GM12878 (cell line): Measurements from ENCODE around the gene MSX2. TPM values are rescaled to one million over a fixed set of nuclear protein-coding genes. Genes with fewer than 3 reads are reported as not detected.

Experiments
- ATAC-seq: fragments of 200-7000 bp; cut with Tn5 transposase; 3 replicates; pipeline ENCODE4 v1.9.1; 2020; ENCODE audit warnings: mild to moderate bottlenecking, moderate library complexity
- BruUV-seq: library from RNA; stranded (reverse); fragments of 400-500 nt; replicated peaks from 2 replicates; lab custom pipeline; 2021; lab: Mats Ljungman, UMichigan
- CTCF ChIA-PET: fragments of 300-600 bp; sonication (Branson Sonifier 250); formaldehyde crosslinking; extraction: SDS; loops from one replicate; lab custom pipeline; 2021; ENCODE audit warnings: inconsistent platforms; lab: Yijun Ruan, JAX
- POLR2A ChIA-PET: fragments of 350-600 bp; formaldehyde crosslinking; extraction: SDS; loops from one replicate; lab custom pipeline; 2021; ENCODE audit warnings: inconsistent platforms; lab: Charles Lee
- RAD21 ChIA-PET: fragments of 300-600 bp; sonication (Branson Sonifier 250); formaldehyde crosslinking; loops from one replicate; lab custom pipeline; 2023; ENCODE audit warnings: antibody characterized with exemption; ENCODE audit not compliant: unreplicated experiment; lab: Charles Lee
- SMC1A ChIA-PET: fragments of 300-600 bp; sonication (Branson Sonifier 250); formaldehyde crosslinking; loops from one replicate; lab custom pipeline; 2023; ENCODE audit not compliant: unreplicated experiment, uncharacterized antibody; lab: Charles Lee
- DNase-seq: peaks from one replicate; pipeline ENCODE4 v3.0.0-alpha.2; 2011; ENCODE audit warnings: low read depth, low spot score
- FAIRE-seq: peaks from 3 replicates; lab custom pipeline; 2011; peaks lifted over from hg19 to GRCh38; lab: Jason Lieb, UNC
- H2AFZ ChIP-seq: 2 replicates; pipeline ENCODE4 v1.6.0; 2011; ENCODE audit warnings: low read depth, low read length, control low read depth; ENCODE audit not compliant: control insufficient read depth
- H3K27ac ChIP-seq: 2 replicates; pipeline ENCODE4 v1.5.1; 2011; ENCODE audit warnings: control low read depth; ENCODE audit not compliant: control insufficient read depth, insufficient read depth
- H3K27me3 ChIP-seq, 2 experiments: replicated peaks in 1 of 2; 2 replicates each; pipeline versions ENCODE4 v1.6.0 to v1.6.1; 2011; ENCODE audit warnings: low read length in 1 of 2; ENCODE audit not compliant: control insufficient read depth in 2 of 2, insufficient read depth in 2 of 2
- H3K36me3 ChIP-seq, 2 experiments: 2 replicates each; pipeline ENCODE4 v1.5.1; 2011; ENCODE audit warnings: low read length in 1 of 2; ENCODE audit not compliant: control insufficient read depth in 2 of 2, insufficient read depth in 2 of 2
- H3K4me1 ChIP-seq: 2 replicates; pipeline ENCODE4 v1.6.1; 2011; ENCODE audit warnings: mild to moderate bottlenecking, low read length, moderate library complexity, mixed read lengths; ENCODE audit not compliant: control insufficient read depth, insufficient read depth
- H3K4me2 ChIP-seq: 2 replicates; pipeline ENCODE4 v1.6.0; 2011; ENCODE audit warnings: control low read depth; ENCODE audit not compliant: control insufficient read depth, insufficient read depth
- H3K4me3 ChIP-seq: fragments of 200-600 bp; sonication (generic); 2 replicates; pipeline ENCODE4 v1.5.1; 2016
- H3K79me2 ChIP-seq: 2 replicates; pipeline ENCODE4 v1.6.0; 2011; ENCODE audit warnings: low read length; ENCODE audit not compliant: control insufficient read depth, insufficient read depth
- H3K9ac ChIP-seq: 2 replicates; pipeline ENCODE4 v1.8.0; 2011; ENCODE audit warnings: low read length, control low read depth, mixed read lengths; ENCODE audit not compliant: control insufficient read depth, insufficient read depth
- H3K9me3 ChIP-seq: replicated peaks from 3 replicates; pipeline ENCODE4 v1.5.1; 2011; ENCODE audit warnings: mild to moderate bottlenecking, low read length; ENCODE audit not compliant: control insufficient read depth, insufficient read depth
- H4K20me1 ChIP-seq: 2 replicates; pipeline ENCODE4 v1.6.0; 2011; ENCODE audit not compliant: control insufficient read depth, insufficient read depth
- ATF3 ChIP-seq: IDR thresholded peaks from 2 replicates; pipeline ENCODE4 v1.6.1; 2011; ENCODE audit warnings: low read depth, mild to moderate bottlenecking, low read length, moderate library complexity, borderline replicate concordance; ENCODE audit errors: extremely low read depth
- CBFB ChIP-seq: IDR thresholded peaks from 2 replicates; pipeline ENCODE4 v1.6.1; 2016; ENCODE audit warnings: antibody characterized with exemption, low read depth
- CBX3 ChIP-seq: fragments of 200-600 bp; sonication (generic); IDR thresholded peaks from 2 replicates; pipeline ENCODE4 v1.6.1; 2016; ENCODE audit warnings: low read depth, borderline replicate concordance
- CBX5 ChIP-seq: sonication (generic); IDR thresholded peaks from 2 replicates; pipeline ENCODE4 v1.6.1; 2016; ENCODE audit warnings: low read depth, moderate library complexity, mild to moderate bottlenecking, inconsistent platforms
- EP300 ChIP-seq, 2 experiments: fragments of 150-350 bp in 1 of 2; IDR thresholded peaks; 2 replicates each; pipeline ENCODE4 v1.6.1; 2011 to 2012; ENCODE audit warnings: low read depth in 2 of 2, low read length in 2 of 2, borderline replicate concordance in 1 of 2, improper control_type of control experiment in 1 of 2, inconsistent platforms in 1 of 2; ENCODE audit not compliant: control insufficient read depth in 1 of 2
- KDM1A ChIP-seq: fragments of 200-600 bp; sonication (generic); IDR thresholded peaks from 2 replicates; pipeline ENCODE4 v1.6.1; 2016; ENCODE audit warnings: borderline replicate concordance
- KLF5 ChIP-seq: fragments of 450-650 bp; IDR thresholded peaks from 2 replicates; pipeline ENCODE4 v1.6.1; 2014; ENCODE audit warnings: mild to moderate bottlenecking; ENCODE audit not compliant: partially characterized antibody
- LARP7 ChIP-seq: fragments of 450-650 bp; IDR thresholded peaks from 2 replicates; pipeline ENCODE4 v1.6.1; 2017; ENCODE audit warnings: mild to moderate bottlenecking
- MTA2 ChIP-seq: fragments of 450-650 bp; IDR thresholded peaks from 2 replicates; pipeline ENCODE4 v1.6.1; 2016; ENCODE audit warnings: low read depth, mild to moderate bottlenecking, moderate library complexity
- MTA3 ChIP-seq: IDR thresholded peaks from 2 replicates; pipeline ENCODE4 v1.6.1; 2012; ENCODE audit warnings: low read length, inconsistent platforms, borderline replicate concordance
- NR2C1 ChIP-seq: fragments of 450-650 bp; IDR thresholded peaks from 2 replicates; pipeline ENCODE4 v1.6.1; 2017; ENCODE audit warnings: antibody characterized with exemption, mild to moderate bottlenecking, moderate library complexity
- PAX8 ChIP-seq: fragments of 450-650 bp; IDR thresholded peaks from 2 replicates; pipeline ENCODE4 v1.6.1; 2017; ENCODE audit warnings: mild to moderate bottlenecking, moderate library complexity
- RELB ChIP-seq: fragments of 450-650 bp; IDR thresholded peaks from 2 replicates; pipeline ENCODE4 v1.6.1; 2017; ENCODE audit warnings: low read depth, mild to moderate bottlenecking, moderate library complexity
- RFX5 ChIP-seq: IDR thresholded peaks from 2 replicates; pipeline ENCODE4 v1.6.1; 2011; ENCODE audit warnings: low read depth, low read length, improper control_type of control experiment
- SIX5 ChIP-seq: IDR thresholded peaks from 2 replicates; pipeline ENCODE4 v1.6.1; 2011; ENCODE audit warnings: mild to moderate bottlenecking, low read depth, low read length, moderate library complexity; ENCODE audit not compliant: severe bottlenecking
- SMAD5 ChIP-seq: IDR thresholded peaks from 2 replicates; pipeline ENCODE4 v1.6.1; 2016; ENCODE audit warnings: antibody characterized with exemption, low read depth
- SMARCA5 ChIP-seq: fragments of 450-650 bp; IDR thresholded peaks from 2 replicates; pipeline ENCODE4 v1.6.1; 2017; ENCODE audit warnings: mild to moderate bottlenecking
- SP1 ChIP-seq: IDR thresholded peaks from one replicate; pipeline ENCODE4 v1.6.1; 2011; ENCODE audit warnings: low read depth, low read length
- TCF12 ChIP-seq: IDR thresholded peaks from 2 replicates; pipeline ENCODE4 v1.6.1; 2011; ENCODE audit warnings: low read depth, mild to moderate bottlenecking, low read length
- TCF3 ChIP-seq: IDR thresholded peaks from 2 replicates; pipeline ENCODE4 v1.6.1; 2012; ENCODE audit warnings: low read depth, mild to moderate bottlenecking, low read length, borderline replicate concordance; ENCODE audit not compliant: insufficient read depth
- ZBED1 ChIP-seq: IDR thresholded peaks from 2 replicates; pipeline ENCODE4 v1.6.1; 2016; ENCODE audit warnings: borderline replicate concordance
- ZBTB33 ChIP-seq: fragments of 450-650 bp; IDR thresholded peaks from 2 replicates; pipeline ENCODE4 v1.6.1; 2017; ENCODE audit warnings: mild to moderate bottlenecking
- WGBS: methylation state at CpG from one replicate; pipeline ENCODE4 v1.1.6; 2016; ENCODE audit warnings: low lambda C conversion rate; ENCODE audit not compliant: insufficient replicate concordance, insufficient coverage; ENCODE audit errors: missing lambda C conversion rate; 5-methylcytosine and 5-hydroxymethylcytosine counted together
- in situ Hi-C: fragments of 300-500 bp; cut with MboI; formaldehyde crosslinking; loops from 9 replicates; pipeline ENCODE4 v1.14.3; 2018; ENCODE audit warnings: mixed read lengths
- intact Hi-C: fragments of 100-400 bp; cut with micrococcal nuclease; formaldehyde crosslinking; loops from one replicate; pipeline ENCODE4 v1.14.2; 2022; ENCODE audit not compliant: unreplicated experiment
- polyA plus RNA-seq, 11 experiments: library from polyadenylated mRNA; depleted of rRNA in 4 of 11; unstranded in 6 of 11; stranded (reverse) in 5 of 11; fragments of >200 nt; fragmentation: Nextera tagmentation in 4 of 11; fragmentation: Illumina TruSeq in 1 of 11; extraction: Ambion mirVana in 4 of 11; extraction: Trizol in 1 of 11; gene quantifications; 1 replicate in 1 of 11; 2 replicates in 10 of 11; pipeline versions ENCODE4 v1.2.1 to v1.2.3, GENCODE V29; 2011 to 2016; ENCODE audit warnings: inconsistent platforms in 2 of 11, missing spikeins in 2 of 11, low read depth in 1 of 11
- total RNA-seq, 4 experiments: library from RNA; depleted of rRNA in 3 of 4; stranded (reverse); fragments of >200 nt in 3 of 4; fragmentation: Illumina TruSeq in 1 of 4; extraction: Trizol in 1 of 4; gene quantifications; 2 replicates each; pipeline versions ENCODE4 v1.2.1 to v1.2.3, GENCODE V29; 2013 to 2021

MSX2 gene
- total and polyA plus RNA-seq, 10 of the 15 experiments (the other 5 are each of a cell fraction or from before 2014, with no cell fraction given), result not detected

DNA sequence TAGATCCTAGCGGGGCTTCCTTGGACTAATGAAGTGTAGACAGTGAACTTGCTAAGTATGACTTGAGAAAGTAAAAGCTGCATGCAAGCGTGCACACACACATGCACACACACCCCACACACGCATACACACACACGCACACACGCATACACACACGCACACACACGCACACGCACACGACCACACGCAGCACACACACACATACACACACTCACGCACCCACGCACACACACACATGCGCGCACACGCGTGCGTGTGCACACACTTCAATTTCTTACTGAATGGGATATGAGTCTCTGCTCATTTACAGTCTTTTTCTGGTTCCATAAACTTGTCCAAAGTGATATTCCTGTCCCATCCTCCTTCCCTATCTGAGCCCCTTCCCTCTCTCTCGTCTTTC, 41.2 kb downstream of the MSX2 start:
- in situ Hi-C loops, result no loop called here
- RAD21 ChIA-PET, result no interaction called here

DNA sequence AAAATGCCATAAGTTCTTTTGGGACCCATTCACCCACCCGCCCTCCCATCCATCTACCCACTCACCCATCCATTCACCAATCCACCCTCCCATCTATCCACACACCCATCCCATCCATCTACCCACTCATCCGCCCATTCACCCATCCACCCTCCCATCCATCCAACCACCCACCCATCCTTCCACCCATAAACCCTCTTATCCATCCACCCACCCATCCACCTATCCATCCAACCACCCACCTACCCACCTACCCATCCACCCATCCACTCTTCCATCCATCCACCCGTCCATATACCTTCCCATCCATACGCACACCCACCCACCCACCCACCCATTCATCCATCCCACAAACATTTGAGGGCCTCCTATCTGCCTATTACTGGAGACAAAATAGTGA, 43.3 kb downstream of the MSX2 start:
- Histone ChIP-seq H3K4me2 (no peak overlapping the region), H3K4me3 (no peak overlapping the region), H3K27me3 (no peaks in the 10 kb centered on the region), H3K27ac (no peak overlapping the region), H3K36me3 (no peaks in the 10 kb centered on the region), H3K4me1 (no peaks in the 10 kb centered on the region), H3K9me3 (no peaks in the 10 kb centered on the region)
- intact Hi-C loops, result no loop called here
- WGBS, result 100% methylated on average over 1 of the region's 4 CpGs
- FAIRE-seq (no peak), ATAC-seq (no peak), DNase-seq (no peak)
- in situ Hi-C loops, result no loop called here
- no peak for TF ChIP-seq ZBTB33
- no peak for TF ChIP-seq SMAD5
- TF ChIP-seq SP1, result no peak
- no peak for TF ChIP-seq RELB
- TF ChIP-seq EP300 (IDR thresholded peaks at IDR 0.05; ENCODE audit: borderline replicate concordance in 1 of 2, control insufficient read depth in 1 of 2, low read depth in 2 of 2, low read length in 2 of 2), result no peak
- no peak for TF ChIP-seq KDM1A
- no peak for TF ChIP-seq MTA2
- no peak for TF ChIP-seq TCF12
- no peak for TF ChIP-seq CBX3
- TF ChIP-seq, all 136 proteins: peak for 0
- Histone ChIP-seq H4K20me1 (no peaks in the 10 kb centered on the region), H3K9ac (no peak overlapping the region), H3K79me2 (no peaks in the 10 kb centered on the region), H2AFZ (no peak overlapping the region)
- POLR2A ChIA-PET, result no interaction called here
- CTCF ChIA-PET, result no interaction called here
- RAD21 ChIA-PET, result no interaction called here
- SMC1A ChIA-PET, result no interaction called here
- no TSS peak for BruUV-seq

More for the DNA sequence above, 41.2 kb downstream of the MSX2 start:
- ATAC-seq (no peak), FAIRE-seq (no peak), DNase-seq (no peak)
- Histone ChIP-seq H3K4me3 (no peak overlapping the region), H3K9ac (no peak overlapping the region), H3K36me3 (no peaks in the 10 kb centered on the region), H3K9me3 (no peaks in the 10 kb centered on the region), H4K20me1 (no peaks in the 10 kb centered on the region), H2AFZ (no peak overlapping the region), H3K27ac (no peak overlapping the region), H3K27me3 (no peaks in the 10 kb centered on the region), H3K79me2 (no peaks in the 10 kb centered on the region), H3K4me1 (no peaks in the 10 kb centered on the region), H3K4me2 (no peak overlapping the region)
- TF ChIP-seq PAX8 (no peak), SIX5 (no peak), MTA3 (no peak), NR2C1 (no peak), KLF5 (no peak), TCF3 (no peak), LARP7 (no peak), ATF3 (no peak), CBX5 (no peak), SMARCA5 (no peak), CBFB (no peak), ZBED1 (no peak), RFX5 (no peak), CBX3 (no peak)
- SMC1A ChIA-PET, result no interaction called here
- POLR2A ChIA-PET, result no interaction called here
- intact Hi-C loops, result no loop called here
- WGBS, result 73% methylated on average over 18 of the region's 18 CpGs
- CTCF ChIA-PET, result no interaction called here
- BruUV-seq, result no TSS peak
